Neuron (in vitro differentiated cells): ENCODE measurements around the gene ENTR1.

Source experiments
- H2AFZ ChIP-seq: one replicate; pipeline ENCODE4 v1.6.1; 2013; ENCODE audit warnings: low read depth, mild to moderate bottlenecking, inconsistent platforms, low read length, moderate library complexity
- H3K27me3 ChIP-seq: one replicate; pipeline ENCODE4 v1.6.1; 2013; ENCODE audit warnings: low read length; ENCODE audit not compliant: insufficient read depth
- H3K36me3 ChIP-seq: one replicate; pipeline ENCODE4 v1.6.1; 2013; ENCODE audit warnings: low read length; ENCODE audit not compliant: insufficient read depth
- H3K4me1 ChIP-seq: one replicate; pipeline ENCODE4 v1.6.1; 2013; ENCODE audit warnings: low read length; ENCODE audit not compliant: insufficient read depth
- H3K4me3 ChIP-seq: 2 replicates; pipeline ENCODE4 v1.5.1; 2013; ENCODE audit warnings: mild to moderate bottlenecking, low read length, moderate library complexity
- H3K9me3 ChIP-seq: one replicate; pipeline ENCODE4 v1.6.1; 2013; ENCODE audit warnings: low read length

The ENTR1 gene

GRCh38 chr9:136381311-136381710 is 29.1 kb downstream of the ENTR1 start:
- Histone ChIP-seq H3K4me1 (no peaks in the 10 kb centered on the region), H3K9me3 (no peaks in the 10 kb centered on the region), H3K36me3 (peaks cover 69% of the 10 kb centered on the region), H3K4me3 (no peak overlapping the region), H2AFZ (no peak overlapping the region), H3K27me3 (no peaks in the 10 kb centered on the region)

GRCh38 chr9:136380381-136380780 is 30.0 kb downstream of the ENTR1 start:
- no peaks in the 10 kb centered on the region for H3K9me3 ChIP-seq
- H3K27me3 ChIP-seq: no peaks in the 10 kb centered on the region
- H2AFZ ChIP-seq: no peak overlapping the region
- no peaks in the 10 kb centered on the region for H3K4me1 ChIP-seq
- peaks cover 62% of the 10 kb centered on the region for H3K36me3 ChIP-seq
- no peak overlapping the region for H3K4me3 ChIP-seq

- Histone ChIP-seq H2AFZ (no peak overlapping the region), H3K4me3 (no peak overlapping the region), H3K36me3 (peaks cover 59% of the 10 kb centered on the region), H3K27me3 (no peaks in the 10 kb centered on the region), H3K9me3 (no peaks in the 10 kb centered on the region), H3K4me1 (no peaks in the 10 kb centered on the region)
Observed at GRCh38 chr9:136379891-136380290, 30.5 kb downstream of the ENTR1 start.

GRCh38 chr9:136379401-136379800 is 31.0 kb downstream of the ENTR1 start:
- Histone ChIP-seq H3K4me1 (no peaks in the 10 kb centered on the region), H2AFZ (no peak overlapping the region), H3K4me3 (no peak overlapping the region), H3K36me3 (peaks cover 56% of the 10 kb centered on the region), H3K9me3 (no peaks in the 10 kb centered on the region), H3K27me3 (no peaks in the 10 kb centered on the region)

- no peak overlapping the region for H2AFZ ChIP-seq
- H3K4me3 ChIP-seq: no peak overlapping the region
- H3K36me3 ChIP-seq: peaks cover 52% of the 10 kb centered on the region
Observed at GRCh38 chr9:136379003-136379287, 31.5 kb downstream of the ENTR1 start.

GRCh38 chr9:136378170-136379002 is 32.0 kb downstream of the ENTR1 start:
- H2AFZ ChIP-seq: no peak overlapping the region
- peaks cover 6% of the 10 kb centered on the region for H3K4me1 ChIP-seq
- no peak overlapping the region for H3K4me3 ChIP-seq
- H3K27me3 ChIP-seq: no peaks in the 10 kb centered on the region
- H3K36me3 ChIP-seq: peaks cover 48% of the 10 kb centered on the region
- no peaks in the 10 kb centered on the region for H3K9me3 ChIP-seq

More at GRCh38 chr9:136379003-136379287, 31.5 kb downstream of the ENTR1 start:
- no peaks in the 10 kb centered on the region for H3K9me3 ChIP-seq
- peaks cover under 1% of the 10 kb centered on the region for H3K4me1 ChIP-seq
- no peaks in the 10 kb centered on the region for H3K27me3 ChIP-seq

GRCh38 chr9:136377341-136378169 is 32.9 kb downstream of the ENTR1 start:
- Histone ChIP-seq H2AFZ (no peak overlapping the region), H3K9me3 (no peaks in the 10 kb centered on the region), H3K27me3 (no peaks in the 10 kb centered on the region), H3K4me3 (no peak overlapping the region), H3K4me1 (peaks cover 15% of the 10 kb centered on the region), H3K36me3 (peaks cover 40% of the 10 kb centered on the region)

- H3K4me3 ChIP-seq: no peak overlapping the region
- peaks cover 22% of the 10 kb centered on the region for H3K4me1 ChIP-seq
- no peaks in the 10 kb centered on the region for H3K9me3 ChIP-seq
- H3K36me3 ChIP-seq: peaks cover 29% of the 10 kb centered on the region
- H3K27me3 ChIP-seq: no peaks in the 10 kb centered on the region
- no peak overlapping the region for H2AFZ ChIP-seq
Observed at GRCh38 chr9:136376457-136376856, 34.0 kb downstream of the ENTR1 start.

GRCh38 chr9:136375096-136375495 is 35.3 kb downstream of the ENTR1 start:
- Histone ChIP-seq H3K4me1 (peaks cover 22% of the 10 kb centered on the region), H3K27me3 (no peaks in the 10 kb centered on the region), H2AFZ (no peak overlapping the region)

GRCh38 chr9:136374183-136374575 is 36.2 kb downstream of the ENTR1 start:
- Histone ChIP-seq H3K27me3 (no peaks in the 10 kb centered on the region), H3K9me3 (no peaks in the 10 kb centered on the region), H3K36me3 (peaks cover 8% of the 10 kb centered on the region), H3K4me1 (peaks cover 22% of the 10 kb centered on the region), H3K4me3 (no peak overlapping the region), H2AFZ (no peak overlapping the region)

More at GRCh38 chr9:136375096-136375495, 35.3 kb downstream of the ENTR1 start:
- no peaks in the 10 kb centered on the region for H3K9me3 ChIP-seq
- H3K4me3 ChIP-seq: no peak overlapping the region
- H3K36me3 ChIP-seq: peaks cover 16% of the 10 kb centered on the region

GRCh38 chr9:136373300-136374182 is 36.9 kb downstream of the ENTR1 start, which contains the start of gene CARD9:
CARD9 (minus strand) TSS chr9:136373669; CDS start chr9:136372078, 1,591 bp downstream.
- no peaks in the 10 kb centered on the region for H3K27me3 ChIP-seq
- H3K9me3 ChIP-seq: no peaks in the 10 kb centered on the region
- H3K4me3 ChIP-seq: no peak within 1 kb of the TSS
- peaks cover 22% of the 10 kb centered on the region for H3K4me1 ChIP-seq
- peaks cover 5% of the 10 kb centered on the region for H3K36me3 ChIP-seq
- no peak within 1 kb of the TSS for H2AFZ ChIP-seq

- H3K4me3 ChIP-seq: no peak overlapping the region
- no peaks in the 10 kb centered on the region for H3K27me3 ChIP-seq
- no peaks in the 10 kb centered on the region for H3K36me3 ChIP-seq
- no peaks in the 10 kb centered on the region for H3K9me3 ChIP-seq
- H3K4me1 ChIP-seq: peaks cover 22% of the 10 kb centered on the region
- no peak overlapping the region for H2AFZ ChIP-seq
Observed at GRCh38 chr9:136372561-136373299, 37.7 kb downstream of the ENTR1 start.
